Hematopoietic multipotent progenitor cell treated with erythropoietin and hydrocortisone succinate and interleukin-3 and kit ligand, for 15 days (in vitro differentiated cells): ENCODE data around the gene COL21A1.

Source experiments
- DNase-seq: peaks from one replicate; pipeline ENCODE4 v3.0.0-alpha.2; 2015; ENCODE audit warnings: low spot score

COL21A1 gene

GRCh38 chr6:56245903-56246351 lies 1.5 kb downstream of the COL21A1 start:
- no peak for DNase-seq

- DNase-seq: no peak
Observed at GRCh38 chr6:56244528-56245253, 2.7 kb downstream of the COL21A1 start.

- no peak for DNase-seq
Observed at GRCh38 chr6:56244089-56244488, 3.3 kb downstream of the COL21A1 start.

- no peak for DNase-seq
Observed at GRCh38 chr6:56243518-56244070, 3.8 kb downstream of the COL21A1 start.

- no peak for DNase-seq
Observed at GRCh38 chr6:56242346-56242745, 5.0 kb downstream of the COL21A1 start.

GRCh38 chr6:56241124-56241802 lies 6.1 kb downstream of the COL21A1 start:
- no peak for DNase-seq

GRCh38 chr6:56238352-56238751 lies 9.0 kb downstream of the COL21A1 start:
- DNase-seq: no peak

- no peak for DNase-seq
Observed at GRCh38 chr6:56235245-56235644, 12.1 kb downstream of the COL21A1 start.

GRCh38 chr6:56232436-56232835 lies 14.9 kb downstream of the COL21A1 start:
- no peak for DNase-seq

- DNase-seq: no peak
Observed at GRCh38 chr6:56231827-56232226, 15.6 kb downstream of the COL21A1 start.

- DNase-seq: no peak
Observed at GRCh38 chr6:56230976-56231566, 16.3 kb downstream of the COL21A1 start.

GRCh38 chr6:56227071-56227879 lies 20.1 kb downstream of the COL21A1 start:
- no peak for DNase-seq

GRCh38 chr6:56223995-56224394 lies 23.4 kb downstream of the COL21A1 start:
- DNase-seq: no peak

GRCh38 chr6:56222499-56222898 lies 24.9 kb downstream of the COL21A1 start:
- DNase-seq: no peak

GRCh38 chr6:56220078-56220477 lies 27.3 kb downstream of the COL21A1 start:
- no peak for DNase-seq

- no peak for DNase-seq
Observed at GRCh38 chr6:56214703-56215101, 32.7 kb downstream of the COL21A1 start.

GRCh38 chr6:56214041-56214702 lies 33.2 kb downstream of the COL21A1 start:
- no peak for DNase-seq

GRCh38 chr6:56211724-56212123 lies 35.7 kb downstream of the COL21A1 start:
- DNase-seq: no peak

GRCh38 chr6:56204134-56204533 lies 43.2 kb downstream of the COL21A1 start:
- DNase-seq: no peak

- no peak for DNase-seq
Observed at GRCh38 chr6:56199956-56200355, 47.4 kb downstream of the COL21A1 start.

GRCh38 chr6:56193846-56194245 lies 53.5 kb downstream of the COL21A1 start:
- DNase-seq: no peak

GRCh38 chr6:56188429-56188828 lies 59.0 kb downstream of the COL21A1 start:
- DNase-seq: no peak
